B cell (primary cell): Measurements from ENCODE around the gene CFTR. TPM values are rescaled to one million over a fixed set of nuclear protein-coding genes. Genes with fewer than 3 reads are reported as not detected.

Experiments used
- ATAC-seq: fragments of 200-7000 bp; cut with Tn5 transposase; one replicate; pipeline ENCODE4 v1.10.0; 2021; ENCODE audit warnings: low read depth, mild to moderate bottlenecking, moderate number of reproducible peaks, moderate library complexity
- CTCF ChIA-PET: fragments of 350-600 bp; sonication (Branson Sonifier 250); formaldehyde crosslinking; loops from one replicate; lab custom pipeline; 2021; ENCODE audit warnings: antibody characterized with exemption, inconsistent platforms; lab: Charles Lee
- POLR2A ChIA-PET: fragments of 350-600 bp; sonication (Branson Sonifier 250); formaldehyde crosslinking; loops from one replicate; lab custom pipeline; 2021; ENCODE audit warnings: antibody characterized with exemption; lab: Charles Lee
- DNase-seq: peaks from one replicate; pipeline ENCODE4 v3.0.0; 2013
- H2AFZ ChIP-seq: 2 replicates; pipeline ENCODE4 v1.6.1; 2012; ENCODE audit warnings: mild to moderate bottlenecking, low read depth, low read length; ENCODE audit not compliant: insufficient read depth, poor library complexity, severe bottlenecking
- H3K27ac ChIP-seq, 2 donors: 1 replicate in 1 of 2; 2 replicates in 1 of 2; pipeline ENCODE4 v1.5.1; 2012 to 2013; ENCODE audit warnings: low read length in 2 of 2, mild to moderate bottlenecking in 2 of 2, moderate library complexity in 1 of 2
- H3K27me3 ChIP-seq, 4 experiments: fragments of 200-600 bp in 1 of 4; sonication (generic) in 1 of 4; replicated peaks in 1 of 4; 1 replicate in 2 of 4; 2 replicates in 2 of 4; pipeline versions ENCODE4 v1.6.1 to v1.7.0; 2013 to 2016; ENCODE audit warnings: low read length in 3 of 4, mild to moderate bottlenecking in 2 of 4, mixed read lengths in 1 of 4, moderate library complexity in 1 of 4; ENCODE audit not compliant: insufficient read depth in 4 of 4, control insufficient read depth in 3 of 4; ENCODE audit errors: control extremely low read depth in 1 of 4
- H3K36me3 ChIP-seq, 2 experiments: replicated peaks in 1 of 2; 1 replicate in 1 of 2; 2 replicates in 1 of 2; pipeline versions ENCODE4 v1.6.1 to v1.7.1; 2013; ENCODE audit warnings: low read length in 1 of 2; ENCODE audit not compliant: insufficient read depth in 2 of 2, control insufficient read depth in 1 of 2; ENCODE audit errors: control extremely low read depth in 1 of 2, extremely low read depth in 1 of 2
- H3K4me1 ChIP-seq, 2 donors: fragments of 200-600 bp in 1 of 2; sonication (generic) in 1 of 2; 1 replicate in 1 of 2; 2 replicates in 1 of 2; pipeline versions ENCODE4 v1.5.1 to v1.6.1; 2013 to 2017; ENCODE audit warnings: low read length in 2 of 2; ENCODE audit not compliant: control insufficient read depth in 2 of 2, insufficient read depth in 2 of 2
- H3K4me2 ChIP-seq: replicated peaks from 2 replicates; pipeline ENCODE3; 2012; ENCODE audit warnings: mild to moderate bottlenecking, low read depth, low read length; ENCODE audit not compliant: poor library complexity, severe bottlenecking
- H3K4me3 ChIP-seq, 5 experiments: fragments of 200-600 bp in 1 of 5; sonication (generic) in 1 of 5; 1 replicate in 3 of 5; 2 replicates in 2 of 5; pipeline versions ENCODE4 v1.5.1 to v1.7.0; 2011 to 2016; ENCODE audit warnings: low read length in 4 of 5, mild to moderate bottlenecking in 4 of 5, low read depth in 2 of 5, control low read depth in 1 of 5, moderate library complexity in 1 of 5; ENCODE audit not compliant: insufficient read depth in 1 of 5; ENCODE audit errors: control extremely low read depth in 1 of 5, extremely low read depth in 1 of 5
- H3K79me2 ChIP-seq: fragments of 200-600 bp; sonication (generic); one replicate; pipeline ENCODE4 v1.6.0; 2016; ENCODE audit warnings: low read length; ENCODE audit not compliant: control insufficient read depth, insufficient read depth
- H3K9ac ChIP-seq: fragments of 200-600 bp; sonication (generic); 2 replicates; pipeline ENCODE4 v1.6.1; 2017; ENCODE audit warnings: mild to moderate bottlenecking, low read length, moderate library complexity
- H3K9me3 ChIP-seq, 3 donors: one replicate each; pipeline versions ENCODE4 v1.6.1 to v1.7.1; 2013; ENCODE audit warnings: low read length in 2 of 3; ENCODE audit not compliant: control insufficient read depth in 2 of 3, insufficient read depth in 1 of 3; ENCODE audit errors: control extremely low read depth in 1 of 3
- H4K20me1 ChIP-seq: 2 replicates; pipeline ENCODE4 v1.6.0; 2012; ENCODE audit warnings: mild to moderate bottlenecking, low read length; ENCODE audit not compliant: insufficient read depth, control insufficient read depth, poor library complexity, severe bottlenecking
- H3K27ac Mint-ChIP-seq: one replicate; pipeline ENCODE4 v1.8.0; 2021; ENCODE audit warnings: mixed read lengths
- H3K27me3 Mint-ChIP-seq: one replicate; pipeline ENCODE4 v1.8.0; 2021; ENCODE audit warnings: mixed read lengths
- H3K4me1 Mint-ChIP-seq: one replicate; pipeline ENCODE4 v1.8.0; 2021; ENCODE audit warnings: mixed read lengths
- H3K4me3 Mint-ChIP-seq: one replicate; pipeline ENCODE4 v1.8.0; 2021; ENCODE audit warnings: mixed read lengths
- H3K9me3 Mint-ChIP-seq: one replicate; pipeline ENCODE4 v1.8.0; 2022; ENCODE audit warnings: mixed read lengths; ENCODE audit not compliant: insufficient read depth
- CTCF ChIP-seq: fragments of 200-600 bp; IDR thresholded peaks from one replicate; pipeline ENCODE4 v1.8.0; 2022; ENCODE audit warnings: antibody characterized with exemption, mild to moderate bottlenecking
- EZH2 ChIP-seq: IDR thresholded peaks from 2 replicates; pipeline ENCODE4 v1.6.1; 2012; ENCODE audit warnings: borderline replicate concordance, low read depth, mild to moderate bottlenecking, moderate library complexity, low read length; ENCODE audit not compliant: insufficient read depth, poor library complexity, severe bottlenecking
- WGBS: methylation state at CpG from one replicate; pipeline ENCODE4 v1.1.5; 2013; ENCODE audit warnings: missing lambda C conversion rate; ENCODE audit not compliant: insufficient coverage; 5-methylcytosine and 5-hydroxymethylcytosine counted together
- intact Hi-C: fragments of 100-400 bp; cut with micrococcal nuclease; formaldehyde crosslinking; loops from one replicate; pipeline ENCODE4 v1.10.0; 2022
- polyA plus RNA-seq: library from polyadenylated mRNA; depleted of rRNA; stranded (reverse); fragments of >200 nt; gene quantifications from 2 replicates; pipeline ENCODE4 v1.2.3, GENCODE V29; 2012
- total RNA-seq, 2 donors: library from RNA; stranded (reverse); fragments of 120-200 nt in 1 of 2; gene quantifications; 1 replicate in 1 of 2; 2 replicates in 1 of 2; pipeline versions ENCODE4 v1.2.3 to v1.2.4, GENCODE V29; 2013 to 2022

Gene CFTR
- total and polyA plus RNA-seq, 2 donors (not counting 1 experiment from before 2014, with no cell fraction given): not detected

GRCh38 chr7:117544061-117544460, 64.2 kb downstream of the CFTR start:
- H3K4me3 Mint-ChIP-seq: no peak overlapping the region
- no peaks in the 10 kb centered on the region for H3K4me1 Mint-ChIP-seq
- Histone ChIP-seq H3K9ac (no peak overlapping the region), H3K4me1 (no peaks in the 10 kb centered on the region), H3K27ac (no peak overlapping the region), H3K9me3 (no peaks in the 10 kb centered on the region), H3K27me3 (no peaks in the 10 kb centered on the region), H3K79me2 (no peaks in the 10 kb centered on the region), H3K4me2 (no peak overlapping the region), H2AFZ (no peak overlapping the region), H3K36me3 (no peaks in the 10 kb centered on the region), H3K4me3 (no peak overlapping the region), H4K20me1 (no peaks in the 10 kb centered on the region)
- intact Hi-C loops: no loop called here
- TF ChIP-seq EZH2: no peak
- no peak for TF ChIP-seq CTCF
- no CpG with 5 or more reads among the region's 2 CpGs for WGBS
- no peak for ATAC-seq
- no peak overlapping the region for H3K27ac Mint-ChIP-seq
- CTCF ChIA-PET: no interaction called here
- DNase-seq: no peak
- no peaks in the 10 kb centered on the region for H3K9me3 Mint-ChIP-seq
- H3K27me3 Mint-ChIP-seq: no peaks in the 10 kb centered on the region
- POLR2A ChIA-PET: no interaction called here

GRCh38 chr7:117548035-117548434, 68.2 kb downstream of the CFTR start:
- ChIA-PET CTCF (no interaction called here), POLR2A (no interaction called here)
- no peaks in the 10 kb centered on the region for H3K36me3 ChIP-seq
- H3K27me3 Mint-ChIP-seq: no peaks in the 10 kb centered on the region
- intact Hi-C loops: no loop called here
- no peaks in the 10 kb centered on the region for H3K9me3 Mint-ChIP-seq
- TF ChIP-seq CTCF: no peak
- no peak for TF ChIP-seq EZH2
- H2AFZ ChIP-seq: no peak overlapping the region
- no peak overlapping the region for H3K4me3 Mint-ChIP-seq
- H3K9ac ChIP-seq: no peak overlapping the region
- no CpG with 5 or more reads among the region's 2 CpGs for WGBS
- no peaks in the 10 kb centered on the region for H3K4me1 ChIP-seq
- no peak overlapping the region for H3K27ac Mint-ChIP-seq
- no peaks in the 10 kb centered on the region for H3K9me3 ChIP-seq
- no peak overlapping the region for H3K27ac ChIP-seq
- no peak overlapping the region for H3K4me2 ChIP-seq
- no peaks in the 10 kb centered on the region for H4K20me1 ChIP-seq
- no peaks in the 10 kb centered on the region for H3K27me3 ChIP-seq
- H3K79me2 ChIP-seq: no peaks in the 10 kb centered on the region
- no peak for ATAC-seq
- no peaks in the 10 kb centered on the region for H3K4me1 Mint-ChIP-seq
- no peak for DNase-seq
- H3K4me3 ChIP-seq: no peak overlapping the region
